HCT116 (cell line): Measurements from ENCODE around the gene PFDN5. TPM values are rescaled to one million over a fixed set of nuclear protein-coding genes. Genes with fewer than 3 reads are reported as not detected.

Source experiments
- ATAC-seq: fragments of 200-7000 bp; cut with Tn5 transposase; 2 replicates; pipeline ENCODE4 v1.9.1; 2020; ENCODE audit warnings: mild to moderate bottlenecking, moderate library complexity
- BruUV-seq: library from RNA; stranded (reverse); fragments of 400-500 nt; replicated peaks from 2 replicates; lab custom pipeline; 2021; lab: Mats Ljungman, UMichigan
- CTCF ChIA-PET: fragments of 300-600 bp; sonication (Branson Sonifier 250); formaldehyde crosslinking; loops from one replicate; lab custom pipeline; 2021; ENCODE audit warnings: antibody characterized with exemption; lab: Charles Lee
- POLR2A ChIA-PET: fragments of 300-600, 350-600 bp; sonication (Branson Sonifier 250); formaldehyde crosslinking; loops from one replicate; lab custom pipeline; 2021; ENCODE audit warnings: antibody characterized with exemption; lab: Charles Lee
- RAD21 ChIA-PET, 2 experiments: fragments of 300-600 bp; sonication (Branson Sonifier 250); formaldehyde crosslinking; loops; one replicate each; lab custom pipeline; 2023; ENCODE audit warnings: low total read pairs in 2 of 2; ENCODE audit not compliant: uncharacterized antibody in 2 of 2, unreplicated experiment in 2 of 2, low non-redundant PET in 1 of 2; lab: Charles Lee
- DNase-seq: peaks from one replicate; pipeline ENCODE4 v3.0.0-alpha.2; 2010; ENCODE audit warnings: low read depth, low spot score
- H2AFZ ChIP-seq: fragments of 200-600 bp; shearing (Covaris generic), sonication (generic); 2 replicates; pipeline ENCODE4 v1.6.1; 2017; ENCODE audit warnings: low read depth, mixed run types, mixed read lengths, antibody characterized with exemption, low read length; ENCODE audit not compliant: poor library complexity, severe bottlenecking
- H3K27ac ChIP-seq: 2 replicates; pipeline ENCODE4 v1.5.1; 2012; ENCODE audit warnings: low read depth, low read length
- H3K27me3 ChIP-seq: fragments of 200-600 bp; sonication (generic); 2 replicates; pipeline ENCODE4 v1.6.1; 2016; ENCODE audit warnings: mixed run types, low read length, mixed read lengths; ENCODE audit not compliant: insufficient read depth
- H3K36me3 ChIP-seq, 2 experiments: fragments of 200-500 bp in 1 of 2; fragments of 200-600 bp in 1 of 2; sonication (Bioruptor generic) in 1 of 2; sonication (generic) in 1 of 2; 2 replicates each; pipeline versions ENCODE4 v1.5.1 to v1.6.1; 2014 to 2016; ENCODE audit warnings: low read length in 2 of 2, inconsistent platforms in 1 of 2, mixed read lengths in 1 of 2, mixed run types in 1 of 2; ENCODE audit not compliant: insufficient read depth in 2 of 2, control insufficient read depth in 1 of 2
- H3K4me1 ChIP-seq, 2 experiments: fragments of 200-600 bp in 1 of 2; sonication (generic) in 1 of 2; 2 replicates each; pipeline versions ENCODE4 v1.5.1 to v1.6.1; 2012 to 2017; ENCODE audit warnings: low read length in 2 of 2, inconsistent platforms in 1 of 2, mild to moderate bottlenecking in 1 of 2, mixed read lengths in 1 of 2, mixed run types in 1 of 2, moderate library complexity in 1 of 2; ENCODE audit not compliant: insufficient read depth in 2 of 2, control insufficient read depth in 1 of 2
- H3K4me2 ChIP-seq: fragments of 200-600 bp; sonication (generic); 2 replicates; pipeline ENCODE4 v1.6.1; 2017; ENCODE audit warnings: mixed run types, low read length, mixed read lengths
- H3K4me3 ChIP-seq, 2 experiments: fragments of 200-600 bp in 1 of 2; sonication (generic) in 1 of 2; replicated peaks in 1 of 2; 2 replicates each; pipeline ENCODE4 v1.5.1; 2011 to 2016; ENCODE audit warnings: low read length in 2 of 2, control low read depth in 1 of 2, low read depth in 1 of 2, mild to moderate bottlenecking in 1 of 2, mixed read lengths in 1 of 2, mixed run types in 1 of 2
- H3K79me2 ChIP-seq: fragments of 200-600 bp; sonication (generic); 2 replicates; pipeline ENCODE4 v1.6.1; 2017; ENCODE audit warnings: mild to moderate bottlenecking, mixed run types, low read length, moderate library complexity, mixed read lengths; ENCODE audit not compliant: insufficient read depth
- H3K9ac ChIP-seq: fragments of 200-600 bp; sonication (generic); 2 replicates; pipeline ENCODE4 v1.6.1; 2016; ENCODE audit warnings: low read length, mixed read lengths
- H3K9me2 ChIP-seq: fragments of 200-600 bp; sonication (generic), shearing (Covaris generic); 2 replicates; pipeline ENCODE4 v1.6.1; 2017; ENCODE audit warnings: mixed run types, mild to moderate bottlenecking, moderate library complexity; ENCODE audit not compliant: insufficient read depth
- H3K9me3 ChIP-seq, 2 experiments: fragments of 200-500 bp in 1 of 2; fragments of 200-600 bp in 1 of 2; sonication (Bioruptor generic) in 1 of 2; sonication (generic) in 1 of 2; 2 replicates each; pipeline ENCODE4 v1.6.1; 2014 to 2017; ENCODE audit warnings: low read length in 2 of 2, mixed read lengths in 2 of 2, inconsistent platforms in 1 of 2, low read depth in 1 of 2, mild to moderate bottlenecking in 1 of 2, mixed run types in 1 of 2, moderate library complexity in 1 of 2; ENCODE audit not compliant: control insufficient read depth in 1 of 2, insufficient read depth in 1 of 2
- H4K20me1 ChIP-seq: fragments of 200-600 bp; sonication (generic), shearing (Covaris generic); 2 replicates; pipeline ENCODE4 v1.6.1; 2017; ENCODE audit warnings: mixed run types, mild to moderate bottlenecking, moderate library complexity; ENCODE audit not compliant: insufficient read depth
- ATF3 ChIP-seq: IDR thresholded peaks from 2 replicates; pipeline ENCODE4 v1.6.1; 2012
- CBX3 ChIP-seq: IDR thresholded peaks from 2 replicates; pipeline ENCODE4 v1.6.1; 2012; ENCODE audit warnings: low read depth
- CEBPB ChIP-seq: IDR thresholded peaks from 2 replicates; pipeline ENCODE4 v1.6.1; 2012; ENCODE audit warnings: low read depth
- EGR1 ChIP-seq: IDR thresholded peaks from 2 replicates; pipeline ENCODE4 v1.6.1; 2012; ENCODE audit warnings: low read depth
- ELF1 ChIP-seq: IDR thresholded peaks from 2 replicates; pipeline ENCODE4 v1.6.1; 2012; ENCODE audit warnings: low read depth, borderline replicate concordance
- EZH2phosphoT487 ChIP-seq: fragments of 200-600 bp; IDR thresholded peaks from 2 replicates; pipeline ENCODE4 v1.6.1; 2018; ENCODE audit warnings: antibody characterized with exemption, borderline replicate concordance
- FOSL1 ChIP-seq: IDR thresholded peaks from 2 replicates; pipeline ENCODE4 v1.6.1; 2012; ENCODE audit warnings: low read depth
- MAX ChIP-seq: IDR thresholded peaks from 2 replicates; pipeline ENCODE4 v1.6.1; 2012
- POLR2A ChIP-seq: IDR thresholded peaks from 2 replicates; pipeline ENCODE4 v1.7.0; 2011; ENCODE audit warnings: borderline replicate concordance; ENCODE audit not compliant: insufficient read depth, insufficient read length; ENCODE audit errors: extremely low read depth
- POLR2AphosphoS5 ChIP-seq: IDR thresholded peaks from 2 replicates; pipeline ENCODE4 v1.6.1; 2011; ENCODE audit warnings: mild to moderate bottlenecking, low read depth, low read length, moderate library complexity
- RAD21 ChIP-seq: IDR thresholded peaks from 2 replicates; pipeline ENCODE4 v1.6.1; 2012; ENCODE audit warnings: low read depth, mild to moderate bottlenecking
- REST ChIP-seq: IDR thresholded peaks from 2 replicates; pipeline ENCODE4 v1.6.1; 2012; ENCODE audit warnings: low read depth
- SIN3A ChIP-seq: IDR thresholded peaks from 2 replicates; pipeline ENCODE4 v1.6.1; 2012; ENCODE audit warnings: low read depth
- SP1 ChIP-seq: IDR thresholded peaks from 2 replicates; pipeline ENCODE4 v1.6.1; 2012; ENCODE audit warnings: low read depth
- SRF ChIP-seq: IDR thresholded peaks from 2 replicates; pipeline ENCODE4 v1.6.1; 2012; ENCODE audit warnings: low read depth
- TCF7L2 ChIP-seq: IDR thresholded peaks from 2 replicates; pipeline ENCODE4 v1.7.0; 2011; ENCODE audit warnings: borderline replicate concordance, inconsistent platforms; ENCODE audit not compliant: insufficient read depth, insufficient read length; ENCODE audit errors: extremely low read depth
- YY1 ChIP-seq: IDR thresholded peaks from 2 replicates; pipeline ENCODE4 v1.6.1; 2011; ENCODE audit warnings: low read length, low read depth, moderate library complexity, mild to moderate bottlenecking; ENCODE audit not compliant: insufficient replicate concordance; ENCODE audit errors: extremely low read depth
- ZBTB33 ChIP-seq: IDR thresholded peaks from 2 replicates; pipeline ENCODE4 v1.6.1; 2011; ENCODE audit warnings: mild to moderate bottlenecking, low read length, moderate library complexity; ENCODE audit not compliant: insufficient replicate concordance; ENCODE audit errors: extremely low read depth
- ZFX ChIP-seq: fragments of 450-650 bp; IDR thresholded peaks from 2 replicates; pipeline ENCODE4 v1.6.1; 2017
- ZNF274 ChIP-seq: fragments of 200-500 bp; sonication (Bioruptor generic); IDR thresholded peaks from 2 replicates; pipeline ENCODE4 v1.6.1; 2014; ENCODE audit warnings: mild to moderate bottlenecking, low read depth, low read length, inconsistent platforms
- intact Hi-C: fragments of 100-400 bp; cut with micrococcal nuclease; formaldehyde crosslinking; loops from 2 replicates; pipeline ENCODE4 v1.10.0; 2022
- total RNA-seq: library from RNA; stranded (reverse); gene quantifications from one replicate; pipeline ENCODE4 v1.2.1, GENCODE V29; 2021; ENCODE audit not compliant: unreplicated experiment

PFDN5 gene
- total RNA-seq, 1 experiment from 2014 or later = 318 TPM

GRCh38 chr12:53274445-53274844, 20.9 kb upstream of the PFDN5 start:
- H3K79me2 ChIP-seq = peaks cover 14% of the 10 kb centered on the region
- no peak overlapping the region for H2AFZ ChIP-seq
- H3K4me1 ChIP-seq = no peaks in the 10 kb centered on the region
- no peaks in the 10 kb centered on the region for H3K27me3 ChIP-seq
- ChIA-PET POLR2A (no interaction called here), CTCF (no interaction called here), RAD21 (no interaction called here)
- H3K9me3 ChIP-seq = no peaks in the 10 kb centered on the region
- TF ChIP-seq MAX (no peak), SIN3A (no peak), EGR1 (no peak), ELF1 (no peak), FOSL1 (no peak), POLR2A (no peak), REST (no peak), ZNF274 (no peak), RAD21 (no peak), EZH2phosphoT487 (no peak), YY1 (no peak), SP1 (no peak), POLR2AphosphoS5 (no peak), ATF3 (no peak), CEBPB (no peak), ZBTB33 (no peak), TCF7L2 (no peak), ZFX (no peak), SRF (no peak), CBX3 (no peak)
- intact Hi-C loops = no loop called here
- ATAC-seq (peak; percentile 61), DNase-seq (no peak)
- H3K9ac ChIP-seq = no peak overlapping the region
- H4K20me1 ChIP-seq = no peaks in the 10 kb centered on the region
- H3K36me3 ChIP-seq = peaks cover 15 to 54% of the 10 kb centered on the region in 2 experiments; a peak in 3 of 4 replicates
- no TSS peak for BruUV-seq
- H3K4me2 ChIP-seq = no peak overlapping the region
- H3K27ac ChIP-seq = no peak overlapping the region
- no peak overlapping the region for H3K4me3 ChIP-seq
- no peaks in the 10 kb centered on the region for H3K9me2 ChIP-seq
